HG03457 (cell line): Measurements from ENCODE around the gene ZMIZ1.
A peak's percentile ranks its signal among the peaks of the same experiment; 100 is the strongest.

Experiments used
- ATAC-seq: cut with Tn5 transposase; IDR thresholded peaks from one replicate; pipeline ENCODE4 v1.9.1; 2021; ENCODE audit warnings: moderate number of reproducible peaks; ENCODE audit not compliant: unreplicated experiment

ZMIZ1 gene

GRCh38 chr10:79116368-79116767 lies 47.6 kb downstream of the ZMIZ1 start:
- ATAC-seq, result peak; percentile 26

- peak; percentile 75 for ATAC-seq
Measured at GRCh38 chr10:79116801-79117723, 48.3 kb downstream of the ZMIZ1 start.

- no peak for ATAC-seq
Measured at GRCh38 chr10:79118286-79119202, 49.8 kb downstream of the ZMIZ1 start.

GRCh38 chr10:79119306-79119705 lies 50.5 kb downstream of the ZMIZ1 start:
- no peak for ATAC-seq

- no peak for ATAC-seq
Measured at GRCh38 chr10:79123547-79123963, 54.8 kb downstream of the ZMIZ1 start.

- ATAC-seq, result no peak
Measured at GRCh38 chr10:79124066-79124465, 55.3 kb downstream of the ZMIZ1 start.

GRCh38 chr10:79125092-79125491 lies 56.3 kb downstream of the ZMIZ1 start:
- ATAC-seq, result no peak

- ATAC-seq, result no peak
Measured at GRCh38 chr10:79126351-79127080, 57.8 kb downstream of the ZMIZ1 start.

GRCh38 chr10:79127151-79127961 lies 58.6 kb downstream of the ZMIZ1 start:
- no peak for ATAC-seq

- no peak for ATAC-seq
Measured at GRCh38 chr10:79128241-79128922, 59.6 kb downstream of the ZMIZ1 start.

GRCh38 chr10:79128923-79129305 lies 60.1 kb downstream of the ZMIZ1 start:
- no peak for ATAC-seq

- ATAC-seq, result no peak
Measured at GRCh38 chr10:79129361-79129997, 60.7 kb downstream of the ZMIZ1 start.

GRCh38 chr10:79130255-79130654 lies 61.5 kb downstream of the ZMIZ1 start:
- ATAC-seq, result no peak

GRCh38 chr10:79130846-79131245 lies 62.1 kb downstream of the ZMIZ1 start:
- no peak for ATAC-seq

- ATAC-seq, result no peak
Measured at GRCh38 chr10:79131836-79132631, 63.3 kb downstream of the ZMIZ1 start.

- ATAC-seq, result no peak
Measured at GRCh38 chr10:79132681-79133381, 64.1 kb downstream of the ZMIZ1 start.

- no peak for ATAC-seq
Measured at GRCh38 chr10:79133416-79133815, 64.7 kb downstream of the ZMIZ1 start.

- ATAC-seq, result no peak
Measured at GRCh38 chr10:79135790-79136189, 67.0 kb downstream of the ZMIZ1 start.
